Measurements from ENCODE around the gene SPTBN4.
"Not testable (repeated sequence)": the region's sequence is repeated elsewhere in the genome, so short reads cannot be mapped to it uniquely, and the experiment has no call there.

SPTBN4 gene

GRCh38 chr19:40588926-40589569 lies 122.2 kb downstream of the SPTBN4 start:
- no peak for DNase-seq (ENCODE audit: low spot score)

- no peak for DNase-seq (ENCODE audit: low spot score)
Observed at GRCh38 chr19:40589591-40590429, 123.0 kb downstream of the SPTBN4 start.

- DNase-seq (ENCODE audit: low spot score) = no peak
Observed at GRCh38 chr19:40590464-40591265, 123.9 kb downstream of the SPTBN4 start.

- DNase-seq (ENCODE audit: low spot score) = not testable (repeated sequence)
Observed at GRCh38 chr19:40591724-40592123, 124.9 kb downstream of the SPTBN4 start.

DNA sequence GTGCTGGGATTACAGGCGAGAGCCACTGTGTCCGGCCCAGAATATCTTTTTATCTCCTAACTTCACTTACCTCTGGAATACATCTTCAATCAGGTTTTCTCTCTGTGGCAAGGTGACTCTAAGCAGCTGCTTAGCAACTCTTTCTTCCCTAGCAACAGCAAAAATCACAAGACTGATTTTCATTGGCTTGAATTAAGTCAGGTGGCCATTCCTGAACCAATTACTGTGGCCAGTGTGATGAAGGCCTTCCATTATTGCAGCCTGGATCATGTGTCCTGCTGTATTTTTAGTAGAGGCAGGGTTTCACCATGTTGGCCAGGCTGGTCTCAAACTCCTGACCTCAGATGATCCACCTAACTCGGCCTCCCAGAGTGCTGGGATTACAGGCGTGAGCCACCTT lies 125.4 kb downstream of the SPTBN4 start:
- DNase-seq (ENCODE audit: low spot score) = peak; percentile 71

DNA sequence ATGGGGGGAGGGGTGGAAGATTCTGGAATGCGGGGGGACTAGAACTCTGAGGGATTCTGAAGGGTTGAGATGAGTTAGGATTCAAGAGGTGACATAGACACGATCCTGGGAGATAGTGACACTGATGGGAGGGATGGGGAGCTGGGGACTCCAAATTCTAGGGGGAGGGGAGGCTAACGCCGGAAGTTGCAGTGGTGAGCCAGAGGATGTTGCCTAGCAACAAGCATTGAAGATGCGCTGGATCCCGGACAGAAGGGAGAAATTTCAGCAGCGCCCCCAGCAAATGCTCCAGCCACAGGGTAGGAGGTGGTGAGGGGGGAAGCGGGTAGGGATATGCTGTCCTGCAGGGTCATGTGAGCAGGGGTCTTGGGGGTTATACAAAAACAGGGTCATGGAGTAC lies 127.5 kb downstream of the SPTBN4 start:
- no peak for DNase-seq (ENCODE audit: low spot score)

- peak; percentile 53 for DNase-seq (ENCODE audit: low spot score)
Observed at GRCh38 chr19:40594657-40595091, 127.9 kb downstream of the SPTBN4 start.

- DNase-seq (ENCODE audit: low spot score) = no peak
Observed at GRCh38 chr19:40596608-40597328, 130.0 kb downstream of the SPTBN4 start.

DNA sequence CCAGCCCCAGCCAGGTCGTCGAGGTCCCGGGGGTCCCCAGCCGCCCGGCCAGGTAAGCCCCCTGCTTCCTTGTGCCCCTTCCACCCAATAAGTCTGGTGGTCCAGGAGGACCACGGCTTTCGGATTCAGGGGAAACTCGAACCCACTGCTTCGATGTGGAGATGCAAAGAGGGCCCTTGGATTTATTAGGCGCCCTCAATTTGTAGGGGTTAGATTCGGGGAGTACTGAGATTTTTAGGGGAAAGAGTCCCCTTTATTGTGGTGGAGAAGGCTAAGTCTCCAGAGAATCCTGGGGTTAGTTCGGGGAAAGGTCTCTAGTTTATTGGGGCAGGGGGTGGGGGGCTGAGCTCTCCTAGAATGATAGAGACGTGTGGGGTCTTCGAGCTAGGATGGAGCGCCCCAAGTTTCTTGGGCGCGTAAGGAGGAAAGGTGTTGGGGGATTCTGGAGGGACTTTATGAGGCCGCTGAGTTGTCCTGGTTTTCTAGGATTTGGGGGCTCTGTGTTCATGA lies 130.6 kb downstream of the SPTBN4 start:
- DNase-seq (ENCODE audit: low spot score) = no peak

DNA sequence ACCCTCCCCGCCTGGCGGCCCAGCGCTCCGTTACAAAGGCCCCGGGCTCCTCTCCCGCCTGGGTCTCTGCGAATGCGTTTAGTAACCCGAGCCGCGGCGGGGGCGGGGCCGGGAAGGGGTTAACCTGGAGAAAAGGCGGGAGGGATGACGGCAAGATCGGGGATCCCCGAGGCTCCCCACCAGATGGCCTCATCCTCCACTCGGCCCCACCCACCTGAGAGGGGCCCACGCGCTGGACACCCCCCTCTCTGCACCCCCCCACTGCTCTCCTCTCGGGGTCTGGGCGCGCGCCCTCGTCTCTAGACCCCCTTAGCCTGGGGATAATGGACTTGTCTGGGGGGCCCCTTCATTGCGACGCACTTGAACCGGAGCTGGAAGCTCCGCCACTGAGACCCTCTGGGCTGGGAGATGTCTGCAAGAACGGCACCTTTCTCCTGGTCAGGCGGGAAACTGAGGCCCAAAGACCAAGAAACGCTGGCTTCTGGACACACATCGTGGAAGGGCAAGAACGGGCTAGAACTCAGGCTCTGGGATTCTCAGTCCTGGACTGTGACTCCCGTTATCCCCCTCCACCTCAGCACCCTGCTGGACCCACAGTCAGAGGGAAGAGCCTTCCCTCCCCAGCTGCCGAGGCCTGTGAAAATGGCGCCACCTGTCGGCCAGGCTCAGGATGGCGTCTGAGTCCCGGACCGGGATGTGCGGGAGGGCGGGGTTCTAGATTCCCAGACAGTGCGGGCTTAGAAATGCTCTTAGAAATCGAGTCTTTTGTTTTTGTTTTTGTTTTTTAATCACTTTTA lies 131.5 kb downstream of the SPTBN4 start:
- peak; percentile 79 for DNase-seq (ENCODE audit: low spot score)

DNA sequence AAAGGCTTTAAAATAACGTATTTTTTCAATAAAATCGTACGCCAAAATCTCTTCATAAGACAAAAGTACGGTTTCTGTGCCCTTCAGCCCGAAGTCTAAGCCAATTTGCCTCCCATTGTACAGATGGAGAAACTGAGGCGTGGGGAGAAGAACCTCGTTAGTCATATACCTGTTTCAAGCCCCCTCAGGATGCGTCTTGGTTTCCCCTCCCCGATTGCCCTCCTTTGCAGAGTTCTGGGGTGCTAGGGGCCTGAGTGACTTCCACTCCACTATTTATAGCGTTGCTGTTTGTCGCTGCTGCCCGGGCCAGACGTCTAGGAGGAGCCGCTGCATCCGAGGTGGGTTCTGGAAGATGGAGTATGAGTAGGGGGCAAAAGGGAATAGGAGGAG lies 132.1 kb downstream of the SPTBN4 start:
- DNase-seq (ENCODE audit: low spot score) = no peak

GRCh38 chr19:40599331-40599901 lies 132.6 kb downstream of the SPTBN4 start:
- DNase-seq (ENCODE audit: low spot score) = no peak

GRCh38 chr19:40599902-40600569 lies 133.2 kb downstream of the SPTBN4 start:
- no peak for DNase-seq (ENCODE audit: low spot score)

- no peak for DNase-seq (ENCODE audit: low spot score)
Observed at GRCh38 chr19:40600570-40601133, 133.9 kb downstream of the SPTBN4 start.

DNA sequence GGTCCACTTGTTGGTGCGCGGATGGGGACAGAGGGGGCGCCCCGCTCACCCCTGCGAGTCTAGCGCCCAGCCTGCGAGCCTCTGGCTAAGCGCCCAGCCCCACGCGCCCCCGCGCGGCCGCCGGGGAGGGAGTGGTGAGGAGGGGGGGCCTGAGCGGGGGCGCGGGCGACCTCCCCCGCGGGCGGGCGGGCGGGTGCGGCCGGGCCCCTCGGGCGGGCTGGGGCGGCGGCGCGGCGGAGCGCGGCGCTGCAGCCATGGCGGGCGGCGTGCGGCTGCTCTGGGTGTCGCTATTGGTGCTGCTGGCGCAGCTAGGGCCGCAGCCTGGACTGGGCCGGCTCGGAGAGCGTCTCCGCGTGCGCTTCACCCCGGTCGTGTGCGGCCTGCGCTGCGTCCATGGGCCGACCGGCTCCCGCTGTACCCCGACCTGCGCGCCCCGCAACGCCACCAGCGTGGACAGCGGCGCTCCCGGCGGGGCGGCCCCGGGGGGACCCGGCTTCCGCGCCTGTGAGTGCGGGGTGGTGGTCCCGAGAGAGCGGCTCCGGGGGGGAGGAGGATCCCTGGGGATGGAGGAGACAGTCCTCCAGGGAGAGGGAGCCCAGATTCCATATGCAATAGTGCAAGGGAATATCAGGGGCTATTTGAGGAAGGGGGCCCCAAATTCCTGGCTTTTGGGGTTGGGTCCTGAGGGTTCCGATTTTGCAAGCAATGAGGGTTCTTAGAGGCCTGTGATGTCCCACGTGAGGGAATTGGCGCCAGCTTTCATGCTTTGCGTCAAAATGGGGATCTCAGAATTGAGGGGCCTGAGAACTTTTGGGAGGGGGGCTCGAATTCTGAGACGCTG lies 134.6 kb downstream of the SPTBN4 start, which contains the start of gene LTBP4:
TSS of gene LTBP4 (plus strand) at position 236 of the 841 bp plus-strand sequence. CDS start at position 255, 19 bp downstream.
- DNase-seq (ENCODE audit: low spot score) = no peak

GRCh38 chr19:40603071-40603388 lies 136.2 kb downstream of the SPTBN4 start:
- no peak for DNase-seq (ENCODE audit: low spot score)

GRCh38 chr19:40603389-40604170 lies 136.8 kb downstream of the SPTBN4 start:
- peak; percentile 85 for DNase-seq (ENCODE audit: low spot score)

GRCh38 chr19:40604171-40604646 lies 137.4 kb downstream of the SPTBN4 start:
- no peak for DNase-seq (ENCODE audit: low spot score)

All from putamen (tissue), 1 donor.